HepG2 (cell line): Measurements from ENCODE around the gene CCDC142. TPM values are rescaled to one million over a fixed set of nuclear protein-coding genes. Genes with fewer than 3 reads are reported as not detected.

Experiments
- AGO2 ChIP-seq: fragments of 200-400 bp; formaldehyde crosslinking; optimal IDR thresholded peaks from 2 replicates; pipeline ENCODE3; 2017; ENCODE audit warnings: mild to moderate bottlenecking, low read depth, low read length, moderate library complexity
- CBX1 ChIP-seq: IDR thresholded peaks from one replicate; pipeline ENCODE4 v1.6.1; 2016; ENCODE audit warnings: antibody characterized with exemption, low read depth
- ESRRA ChIP-seq: sonication (generic); formaldehyde crosslinking; IDR thresholded peaks from 2 replicates; pipeline ENCODE4 v1.5.1; 2020; ENCODE audit warnings: mild to moderate bottlenecking, low read depth, missing genetic modification reagents
- GZF1 ChIP-seq: sonication (generic); formaldehyde crosslinking; IDR thresholded peaks from 2 replicates; pipeline ENCODE4 v1.5.1; 2020; ENCODE audit warnings: mild to moderate bottlenecking, missing genetic modification reagents
- HOXA3 ChIP-seq: sonication (generic); formaldehyde crosslinking; IDR thresholded peaks from 2 replicates; pipeline ENCODE4 v1.5.0; 2020; ENCODE audit warnings: missing genetic modification reagents
- HOXA9 ChIP-seq: sonication (generic); formaldehyde crosslinking; IDR thresholded peaks from 2 replicates; pipeline ENCODE4 v1.8.1; 2022; ENCODE audit warnings: missing genetic modification reagents, mild to moderate bottlenecking, moderate library complexity, borderline replicate concordance
- KDM4B ChIP-seq: sonication (generic); formaldehyde crosslinking; IDR thresholded peaks from 2 replicates; pipeline ENCODE4 v1.4.0; 2020; ENCODE audit warnings: missing genetic modification reagents
- SIX4 ChIP-seq: sonication (generic); formaldehyde crosslinking; IDR thresholded peaks from 2 replicates; pipeline ENCODE4 v1.4.0; 2020; ENCODE audit warnings: missing genetic modification reagents
- TCF7 ChIP-seq: sonication (generic); IDR thresholded peaks from 2 replicates; pipeline ENCODE4 v1.6.1; 2016; ENCODE audit warnings: antibody characterized with exemption, low read depth
- TOE1 ChIP-seq: sonication (generic); formaldehyde crosslinking; IDR thresholded peaks from 2 replicates; pipeline ENCODE4 v1.4.0; 2020; ENCODE audit warnings: mild to moderate bottlenecking, missing genetic modification reagents
- USF2 ChIP-seq, 2 experiments: sonication (generic) in 1 of 2; formaldehyde crosslinking in 1 of 2; IDR thresholded peaks; 2 replicates each; pipeline versions ENCODE4 v1.5.1 to v1.6.1; 2011 to 2020; ENCODE audit warnings: borderline replicate concordance in 1 of 2, low read depth in 1 of 2, low read length in 1 of 2, mild to moderate bottlenecking in 1 of 2, missing genetic modification reagents in 1 of 2, moderate library complexity in 1 of 2
- ZBTB1 ChIP-seq: sonication (generic); formaldehyde crosslinking; IDR thresholded peaks from 2 replicates; pipeline ENCODE4 v1.4.0; 2020; ENCODE audit warnings: missing genetic modification reagents, borderline replicate concordance
- ZBTB20 ChIP-seq: sonication (generic); formaldehyde crosslinking; IDR thresholded peaks from 2 replicates; pipeline ENCODE4 v1.8.1; 2023; ENCODE audit warnings: missing genetic modification reagents, low read depth, mild to moderate bottlenecking, borderline replicate concordance
- ZBTB43 ChIP-seq: sonication (generic); formaldehyde crosslinking; conservative IDR thresholded peaks from 2 replicates; pipeline ENCODE4 v1.4.0; 2020; ENCODE audit warnings: missing genetic modification reagents
- ZNF281 ChIP-seq: sonication (generic); formaldehyde crosslinking; IDR thresholded peaks from 2 replicates; pipeline ENCODE4 v1.4.0; 2020; ENCODE audit warnings: missing genetic modification reagents, borderline replicate concordance
- ZNF503 ChIP-seq: sonication (generic); formaldehyde crosslinking; IDR thresholded peaks from 2 replicates; pipeline ENCODE4 v1.4.0; 2020; ENCODE audit warnings: missing genetic modification reagents
- ZSCAN22 ChIP-seq: sonication (generic); formaldehyde crosslinking; IDR thresholded peaks from 2 replicates; pipeline ENCODE4 v1.4.0; 2020; ENCODE audit warnings: mild to moderate bottlenecking, missing genetic modification reagents
- ZSCAN29 ChIP-seq: sonication (generic); formaldehyde crosslinking; conservative IDR thresholded peaks from 2 replicates; pipeline ENCODE4 v1.4.0; 2020; ENCODE audit warnings: mild to moderate bottlenecking, missing genetic modification reagents
- ZSCAN31 ChIP-seq: sonication (generic); formaldehyde crosslinking; IDR thresholded peaks from 2 replicates; pipeline ENCODE4 v1.5.0; 2020; ENCODE audit warnings: low read depth, mild to moderate bottlenecking, missing genetic modification reagents
- polyA plus RNA-seq, 8 experiments: library from polyadenylated mRNA; depleted of rRNA in 3 of 8; stranded (reverse) in 7 of 8; unstranded in 1 of 8; fragments of >200 nt; fragmentation: Illumina TruSeq in 4 of 8; extraction: Trizol in 4 of 8; gene quantifications; 2 replicates each; pipeline versions ENCODE4 v1.2.1 to v1.2.3, GENCODE V29; 2011 to 2016; ENCODE audit warnings: low read depth in 4 of 8, missing spikeins in 1 of 8, mixed read lengths in 1 of 8; ENCODE audit not compliant: insufficient read depth in 1 of 8
- total RNA-seq, 5 experiments: library from RNA; depleted of rRNA; stranded (reverse); fragments of >200 nt; fragmentation: Illumina TruSeq; extraction: Trizol; gene quantifications; 2 replicates each; pipeline ENCODE4 v1.2.3, GENCODE V29; 2016; ENCODE audit warnings: low read depth in 1 of 5

The CCDC142 gene
- total and polyA plus RNA-seq, 2 of the 13 experiments (the other 11 are each of a cell fraction or from before 2014, with no cell fraction given): 14.7 to 30.4 TPM

GRCh38 chr2:74513605-74514367 is 31.0 kb upstream of the CCDC142 start (continued):
- TF ChIP-seq ZBTB20 (CRISPR knock-in tag): no peak
- no peak for TF ChIP-seq ZNF503 (CRISPR knock-in tag)
- no peak for TF ChIP-seq HOXA9 (CRISPR knock-in tag)
- no peak for TF ChIP-seq ZSCAN31 (CRISPR knock-in tag)
- no peak for TF ChIP-seq CBX1
- 0 out of 2 replicates have a peak, but pooled peaks have one; percentile 3 for TF ChIP-seq TOE1 (CRISPR knock-in tag)
- TF ChIP-seq SIX4 (CRISPR knock-in tag): no peak
- TF ChIP-seq GZF1 (CRISPR knock-in tag): 0 out of 2 replicates have a peak, but pooled peaks have one; percentile 27
- no peak for TF ChIP-seq USF2 (IDR thresholded peaks at IDR 0.05; ENCODE audit: low read depth, low read length)
- no peak for TF ChIP-seq USF2 (CRISPR knock-in tag; IDR thresholded peaks at IDR 0.05; ENCODE audit: borderline replicate concordance)
- TF ChIP-seq ZNF281 (CRISPR knock-in tag): no peak
- peak; percentile 12; the same call in 1 of the 2 replicates for TF ChIP-seq HOXA3 (CRISPR knock-in tag)
- peak; percentile 15 for TF ChIP-seq AGO2
- no peak for TF ChIP-seq ZSCAN29 (CRISPR knock-in tag)
- no peak for TF ChIP-seq ESRRA (CRISPR knock-in tag)
- no peak for TF ChIP-seq ZSCAN22
- no peak for TF ChIP-seq ZBTB43 (CRISPR knock-in tag)
- 0 out of 2 replicates have a peak, but pooled peaks have one; percentile 0 for TF ChIP-seq KDM4B
- TF ChIP-seq ZBTB1 (CRISPR knock-in tag): no peak
- no peak for TF ChIP-seq TCF7
